IMR-90 (cell line): ENCODE data around the gene JMJD7. TPM values are rescaled to one million over a fixed set of nuclear protein-coding genes. Genes with fewer than 3 reads are reported as not detected.

ENCODE experiments used
- ATAC-seq: fragments of 200-7000 bp; cut with Tn5 transposase; 2 replicates; pipeline ENCODE4 v1.9.1; 2020; ENCODE audit warnings: low read depth, mild to moderate bottlenecking, moderate library complexity
- BruUV-seq: library from RNA; stranded (reverse); fragments of 400-500 nt; replicated peaks from 2 replicates; lab custom pipeline; 2021; lab: Mats Ljungman, UMichigan
- CTCF ChIA-PET: fragments of 300-600 bp; formaldehyde crosslinking; extraction: SDS; loops from one replicate; lab custom pipeline; 2021; ENCODE audit warnings: antibody characterized with exemption; lab: Yijun Ruan, JAX
- POLR2A ChIA-PET: fragments of 300-600 bp; sonication (Branson Sonifier 250); formaldehyde crosslinking; loops from one replicate; lab custom pipeline; 2022; ENCODE audit warnings: antibody characterized with exemption; ENCODE audit not compliant: unreplicated experiment; lab: Charles Lee
- DNase-seq: peaks from one replicate; pipeline ENCODE4 v3.0.0; 2013
- H2AFZ ChIP-seq: replicated peaks from 2 replicates; pipeline ENCODE3; 2013; ENCODE audit warnings: low read length, mild to moderate bottlenecking; ENCODE audit not compliant: poor library complexity
- H2AK5ac ChIP-seq: 2 replicates; pipeline ENCODE4 v1.6.1; 2013; ENCODE audit warnings: low read depth, low read length, inconsistent platforms
- H2AK9ac ChIP-seq: replicated peaks from 2 replicates; pipeline ENCODE3; 2013; ENCODE audit warnings: mild to moderate bottlenecking, low read depth, low read length, moderate library complexity; ENCODE audit not compliant: poor library complexity
- H2BK120ac ChIP-seq: 2 replicates; pipeline ENCODE4 v1.6.1; 2013; ENCODE audit warnings: low read depth, low read length, inconsistent platforms
- H2BK15ac ChIP-seq: 3 replicates; pipeline ENCODE4 v1.6.1; 2013; ENCODE audit warnings: low read depth, low read length, inconsistent platforms
- H2BK20ac ChIP-seq: 2 replicates; pipeline ENCODE4 v1.6.1; 2013; ENCODE audit warnings: low read depth, mild to moderate bottlenecking, inconsistent platforms, low read length, moderate library complexity
- H2BK5ac ChIP-seq: 2 replicates; pipeline ENCODE4 v1.6.1; 2013; ENCODE audit warnings: mild to moderate bottlenecking, low read depth, low read length, inconsistent platforms; ENCODE audit not compliant: poor library complexity, severe bottlenecking
- H3K14ac ChIP-seq: replicated peaks from 2 replicates; pipeline ENCODE4 v1.6.1; 2013; ENCODE audit warnings: low read depth, low read length, inconsistent platforms
- H3K18ac ChIP-seq: 2 replicates; pipeline ENCODE4 v1.6.1; 2013; ENCODE audit warnings: low read depth, low read length, control low read depth
- H3K23ac ChIP-seq: 2 replicates; pipeline ENCODE4 v1.6.1; 2013; ENCODE audit warnings: low read depth, low read length, inconsistent platforms
- H3K27ac ChIP-seq: 2 replicates; pipeline ENCODE4 v1.5.1; 2013; ENCODE audit warnings: mild to moderate bottlenecking, control low read depth, low read length; ENCODE audit not compliant: insufficient read depth
- H3K27me3 ChIP-seq: 2 replicates; pipeline ENCODE4 v1.6.1; 2013; ENCODE audit warnings: low read length; ENCODE audit not compliant: control insufficient read depth, insufficient read depth
- H3K36me3 ChIP-seq: 2 replicates; pipeline ENCODE4 v1.6.1; 2013; ENCODE audit warnings: low read length, mixed read lengths; ENCODE audit not compliant: control insufficient read depth, insufficient read depth
- H3K4ac ChIP-seq: 2 replicates; pipeline ENCODE4 v1.6.1; 2013; ENCODE audit warnings: low read depth, low read length, inconsistent platforms
- H3K4me1 ChIP-seq: 2 replicates; pipeline ENCODE4 v1.6.1; 2013; ENCODE audit warnings: low read length, mixed read lengths; ENCODE audit not compliant: control insufficient read depth, insufficient read depth
- H3K4me2 ChIP-seq: 2 replicates; pipeline ENCODE4 v1.6.1; 2013; ENCODE audit warnings: low read depth, mild to moderate bottlenecking, control low read depth, low read length, moderate library complexity
- H3K4me3 ChIP-seq: 2 replicates; pipeline ENCODE4 v1.5.1; 2013; ENCODE audit warnings: low read depth, mild to moderate bottlenecking, control low read depth, low read length, moderate library complexity; ENCODE audit not compliant: insufficient read depth
- H3K56ac ChIP-seq: 2 replicates; pipeline ENCODE4 v1.6.1; 2013; ENCODE audit warnings: low read length, inconsistent platforms; ENCODE audit not compliant: insufficient read depth; ENCODE audit errors: extremely low read depth
- H3K79me1 ChIP-seq, 2 experiments: 2 replicates each; pipeline ENCODE4 v1.6.1; 2013; ENCODE audit warnings: low read length in 2 of 2, inconsistent platforms in 1 of 2, low read depth in 1 of 2
- H3K9ac ChIP-seq: 2 replicates; pipeline ENCODE4 v1.6.1; 2013; ENCODE audit warnings: low read depth, low read length, control low read depth
- H3K9me1 ChIP-seq: 2 replicates; pipeline ENCODE4 v1.6.1; 2013; ENCODE audit warnings: low read length, inconsistent platforms; ENCODE audit not compliant: insufficient read depth
- H3K9me3 ChIP-seq: 2 replicates; pipeline ENCODE4 v1.6.1; 2013; ENCODE audit warnings: low read length; ENCODE audit not compliant: control insufficient read depth, insufficient read depth
- H4K20me1 ChIP-seq: 2 replicates; pipeline ENCODE4 v1.6.1; 2013; ENCODE audit warnings: low read length, inconsistent platforms; ENCODE audit not compliant: insufficient read depth
- H4K5ac ChIP-seq: 2 replicates; pipeline ENCODE4 v1.6.1; 2013; ENCODE audit warnings: mild to moderate bottlenecking, low read depth, low read length, control low read depth
- H4K8ac ChIP-seq, 2 experiments: 2 replicates each; pipeline ENCODE4 v1.6.1; 2013; ENCODE audit warnings: low read depth in 2 of 2, low read length in 2 of 2, control low read depth in 1 of 2, inconsistent platforms in 1 of 2
- H4K91ac ChIP-seq: 2 replicates; pipeline ENCODE4 v1.6.1; 2013; ENCODE audit warnings: low read depth, low read length, inconsistent platforms; ENCODE audit not compliant: insufficient read depth
- CEBPB ChIP-seq: IDR thresholded peaks from 2 replicates; pipeline ENCODE4 v1.6.1; 2012; ENCODE audit warnings: low read depth, low read length, improper control_type of control experiment
- CHD1 ChIP-seq: IDR thresholded peaks from 2 replicates; pipeline ENCODE4 v1.6.1; 2012; ENCODE audit warnings: low read depth, low read length, improper control_type of control experiment
- FOS ChIP-seq: fragments of 150-350 bp; IDR thresholded peaks from 2 replicates; pipeline ENCODE4 v1.6.1; 2016; ENCODE audit warnings: low read depth, low read length
- MAFK ChIP-seq: IDR thresholded peaks from 2 replicates; pipeline ENCODE4 v1.6.1; 2012; ENCODE audit warnings: low read depth, low read length, improper control_type of control experiment
- MAZ ChIP-seq: IDR thresholded peaks from 2 replicates; pipeline ENCODE4 v1.6.1; 2012; ENCODE audit warnings: low read depth, mild to moderate bottlenecking, low read length, improper control_type of control experiment, moderate library complexity, borderline replicate concordance
- MXI1 ChIP-seq: IDR thresholded peaks from 2 replicates; pipeline ENCODE4 v1.6.1; 2012; ENCODE audit warnings: low read depth, mild to moderate bottlenecking, low read length, moderate library complexity, borderline replicate concordance
- NFE2L2 ChIP-seq: fragments of 150-350 bp; IDR thresholded peaks from 2 replicates; pipeline ENCODE4 v1.6.1; 2016; ENCODE audit warnings: low read depth, mild to moderate bottlenecking, low read length
- POLR2A ChIP-seq: IDR thresholded peaks from 2 replicates; pipeline ENCODE4 v1.6.1; 2012; ENCODE audit warnings: mild to moderate bottlenecking, low read depth, low read length
- RAD21 ChIP-seq: IDR thresholded peaks from 2 replicates; pipeline ENCODE4 v1.6.1; 2012; ENCODE audit warnings: low read length, improper control_type of control experiment
- RCOR1 ChIP-seq: IDR thresholded peaks from 2 replicates; pipeline ENCODE4 v1.6.1; 2012; ENCODE audit warnings: mild to moderate bottlenecking, low read length, improper control_type of control experiment; ENCODE audit not compliant: insufficient replicate concordance
- SMC3 ChIP-seq: fragments of 150-350 bp; IDR thresholded peaks from 2 replicates; pipeline ENCODE4 v1.6.1; 2016; ENCODE audit warnings: low read depth, mild to moderate bottlenecking, antibody characterized with exemption, low read length, moderate library complexity
- WGBS, 2 experiments: methylation state at CpG; one replicate each; pipeline versions ENCODE4 v1.1.5 to v1.1.7; 2013; ENCODE audit warnings: missing lambda C conversion rate in 2 of 2; ENCODE audit not compliant: insufficient read length in 1 of 2; ENCODE audit errors: extremely low coverage in 2 of 2; 5-methylcytosine and 5-hydroxymethylcytosine counted together
- dilution Hi-C: fragments of 300-500 bp; cut with HindIII; formaldehyde crosslinking; loops from one replicate; pipeline ENCODE4 v1.14.3; 2018; ENCODE audit warnings: low sequenced_read_pairs; ENCODE audit not compliant: unreplicated experiment
- in situ Hi-C: fragments of 300-500 bp; cut with MboI; formaldehyde crosslinking; loops from 3 replicates; pipeline ENCODE4 v1.14.3; 2019; ENCODE audit warnings: low sequenced_read_pairs, inconsistent platforms, mixed read lengths
- intact Hi-C: fragments of 100-400 bp; cut with micrococcal nuclease; formaldehyde crosslinking; loops from 2 replicates; pipeline ENCODE4 v1.10.0; 2022
- polyA plus RNA-seq, 3 experiments: library from polyadenylated mRNA; depleted of rRNA; stranded (reverse); fragments of >200 nt; gene quantifications; 2 replicates each; pipeline ENCODE4 v1.2.3, GENCODE V29; 2012; ENCODE audit warnings: low replicate concordance in 1 of 3
- total RNA-seq: library from RNA; depleted of rRNA; stranded (reverse); fragments of >200 nt; gene quantifications from 2 replicates; pipeline ENCODE4 v1.2.3, GENCODE V29; 2012
- TF ChIP-seq, protein P1 (sequence below): conservative IDR thresholded peaks from 2 replicates; pipeline ENCODE4 v1.5.1; 2012; ENCODE audit warnings: mild to moderate bottlenecking, low read depth, low read length, improper control_type of control experiment
- TF ChIP-seq, protein P2 (sequence below): fragments of 150-350 bp; IDR thresholded peaks from 2 replicates; pipeline ENCODE4 v1.6.1; 2017; ENCODE audit warnings: mild to moderate bottlenecking, antibody characterized with exemption, low read length, low read depth

The JMJD7 gene
- total and polyA plus RNA-seq, 2 of the 4 experiments (the other 2 are of a cell fraction), result 5.0 to 6.3 TPM

DNA sequence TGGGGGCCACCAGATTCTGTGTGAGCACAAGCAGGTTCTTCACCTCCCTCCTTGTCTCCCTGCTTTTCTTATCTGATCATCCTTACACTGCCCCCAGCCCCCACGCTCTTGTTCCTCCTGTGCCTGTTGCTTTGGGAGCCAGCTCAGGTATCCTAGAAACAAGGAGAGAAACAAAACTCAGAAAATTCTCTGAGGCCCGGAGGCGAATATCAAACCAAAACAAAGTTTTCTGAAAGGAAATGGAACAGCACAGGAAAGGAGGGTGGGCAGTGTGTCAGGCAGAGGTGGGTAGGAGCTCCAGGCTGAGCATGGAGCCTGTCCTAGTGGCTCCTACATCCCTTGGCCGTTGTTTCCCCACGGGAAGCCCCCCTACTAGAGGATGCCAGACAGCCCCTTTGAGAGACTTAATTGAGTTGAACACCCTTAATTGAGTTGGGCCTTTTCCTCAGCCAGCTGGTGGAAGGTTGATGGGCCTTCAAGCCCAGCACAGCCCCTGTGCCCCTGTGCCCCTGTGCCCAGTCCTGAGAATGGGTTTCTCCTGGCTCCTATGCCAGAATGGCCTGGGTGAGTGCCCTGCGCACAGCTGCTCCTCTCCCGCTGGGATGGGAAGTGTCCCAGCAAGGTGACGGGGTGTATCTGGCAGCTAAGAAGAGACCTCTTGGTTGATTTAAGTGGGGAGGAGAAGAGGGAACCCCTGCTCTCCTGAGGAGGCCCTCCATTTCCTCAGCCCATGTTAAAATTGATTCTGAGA, 22.8 kb upstream of the JMJD7 start (continued):
- no peak for TF ChIP-seq CEBPB

DNA sequence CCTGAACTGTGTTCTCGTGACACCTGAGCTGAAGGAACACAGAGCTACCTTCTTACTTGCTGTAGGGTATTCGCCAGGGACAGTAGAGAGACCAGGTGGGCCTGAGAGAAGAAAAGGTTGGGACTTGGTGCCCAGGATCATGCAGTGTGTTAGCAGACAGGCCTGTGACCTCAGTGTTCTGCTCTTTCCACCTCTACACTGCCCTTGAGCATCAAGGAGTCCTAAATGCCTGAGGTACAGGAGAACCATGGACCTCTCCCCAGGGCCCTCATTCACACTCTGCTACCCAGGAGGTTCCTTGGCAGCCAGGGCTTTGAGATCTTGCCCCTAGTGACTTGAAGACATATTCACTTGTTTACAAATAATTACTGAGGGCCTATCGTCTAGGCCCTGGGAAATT, 22.2 kb upstream of the JMJD7 start:
- H2BK5ac ChIP-seq, result no peak overlapping the region
- DNase-seq, result no peak
- dilution Hi-C loops (no loop called here), intact Hi-C loops (no loop called here), in situ Hi-C loops (no loop called here)
- H2BK120ac ChIP-seq, result no peak overlapping the region
- no peak overlapping the region for H2AFZ ChIP-seq
- H3K23ac ChIP-seq, result peak overlapping the region; percentile 52; the same call in 1 of the 2 replicates
- H3K4me1 ChIP-seq, result peaks cover 3% of the 10 kb centered on the region
- no peak overlapping the region for H4K8ac ChIP-seq
- CTCF ChIA-PET, result interaction anchor here (0.6 kb wide), 1 partner anchor 33 kb away, joined by 4 read pairs; no protein-coding TSS in a partner anchor
- no peak overlapping the region for H3K4ac ChIP-seq
- H3K9me3 ChIP-seq, result no peaks in the 10 kb centered on the region
- H2AK9ac ChIP-seq, result no peak overlapping the region
- H3K4me3 ChIP-seq, result no peak overlapping the region
- H2BK15ac ChIP-seq, result no peak overlapping the region
- H3K36me3 ChIP-seq, result 0 out of 2 replicates have a peak, but pooled peaks cover 3% of the 10 kb centered on the region
- no peak overlapping the region for H2BK20ac ChIP-seq
- H3K79me1 ChIP-seq, result peaks cover 26 to 69% of the 10 kb centered on the region in 2 experiments
- H3K9me1 ChIP-seq, result peaks cover 24% of the 10 kb centered on the region
- H3K27me3 ChIP-seq, result no peaks in the 10 kb centered on the region
- H3K18ac ChIP-seq, result no peak overlapping the region
- no peak overlapping the region for H4K5ac ChIP-seq
- no peak overlapping the region for H3K9ac ChIP-seq
- no peak overlapping the region for H2AK5ac ChIP-seq
- H4K20me1 ChIP-seq, result 0 out of 2 replicates have a peak, but pooled peaks cover 3% of the 10 kb centered on the region
- POLR2A ChIA-PET, result no interaction called here
- H3K14ac ChIP-seq, result no peak overlapping the region
- no peak overlapping the region for H3K27ac ChIP-seq
- WGBS, 2 experiments, result no CpG with 5 or more reads among the region's 3 CpGs
- H3K4me2 ChIP-seq, result no peak overlapping the region
- ATAC-seq, result no peak
- H4K91ac ChIP-seq, result no peak overlapping the region
- H3K56ac ChIP-seq, result no peak overlapping the region
- no TSS peak for BruUV-seq
- TF ChIP-seq MXI1 (no peak), CEBPB (no peak), FOS (no peak), CHD1 (no peak), NFE2L2 (no peak), MAFK (no peak), MAZ (no peak), RAD21 (no peak), RCOR1 (no peak), POLR2A (no peak), SMC3 (no peak)
- TF ChIP-seq, protein P1, sequence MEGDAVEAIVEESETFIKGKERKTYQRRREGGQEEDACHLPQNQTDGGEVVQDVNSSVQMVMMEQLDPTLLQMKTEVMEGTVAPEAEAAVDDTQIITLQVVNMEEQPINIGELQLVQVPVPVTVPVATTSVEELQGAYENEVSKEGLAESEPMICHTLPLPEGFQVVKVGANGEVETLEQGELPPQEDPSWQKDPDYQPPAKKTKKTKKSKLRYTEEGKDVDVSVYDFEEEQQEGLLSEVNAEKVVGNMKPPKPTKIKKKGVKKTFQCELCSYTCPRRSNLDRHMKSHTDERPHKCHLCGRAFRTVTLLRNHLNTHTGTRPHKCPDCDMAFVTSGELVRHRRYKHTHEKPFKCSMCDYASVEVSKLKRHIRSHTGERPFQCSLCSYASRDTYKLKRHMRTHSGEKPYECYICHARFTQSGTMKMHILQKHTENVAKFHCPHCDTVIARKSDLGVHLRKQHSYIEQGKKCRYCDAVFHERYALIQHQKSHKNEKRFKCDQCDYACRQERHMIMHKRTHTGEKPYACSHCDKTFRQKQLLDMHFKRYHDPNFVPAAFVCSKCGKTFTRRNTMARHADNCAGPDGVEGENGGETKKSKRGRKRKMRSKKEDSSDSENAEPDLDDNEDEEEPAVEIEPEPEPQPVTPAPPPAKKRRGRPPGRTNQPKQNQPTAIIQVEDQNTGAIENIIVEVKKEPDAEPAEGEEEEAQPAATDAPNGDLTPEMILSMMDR, result no peak
- TF ChIP-seq, protein P2, sequence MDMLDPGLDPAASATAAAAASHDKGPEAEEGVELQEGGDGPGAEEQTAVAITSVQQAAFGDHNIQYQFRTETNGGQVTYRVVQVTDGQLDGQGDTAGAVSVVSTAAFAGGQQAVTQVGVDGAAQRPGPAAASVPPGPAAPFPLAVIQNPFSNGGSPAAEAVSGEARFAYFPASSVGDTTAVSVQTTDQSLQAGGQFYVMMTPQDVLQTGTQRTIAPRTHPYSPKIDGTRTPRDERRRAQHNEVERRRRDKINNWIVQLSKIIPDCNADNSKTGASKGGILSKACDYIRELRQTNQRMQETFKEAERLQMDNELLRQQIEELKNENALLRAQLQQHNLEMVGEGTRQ, result no peak
